Measurements from ENCODE around the gene IPPK.

The IPPK gene

GRCh38 chr9:92636627-92637026, 33.3 kb downstream of the IPPK start:
- TF ChIP-seq ZBTB49 (tag by site-specific recombination; IDR thresholded peaks at IDR 0.05; ENCODE audit: low read depth) (no peak), GLI4 (tag by site-specific recombination; IDR thresholded peaks at IDR 0.05) (no peak), ZNF366 (tag by site-specific recombination; conservative IDR thresholded peaks at IDR 0.05) (no peak)
- CTCF ChIA-PET, result interaction anchor here (0.7 to 3.8 kb wide), 4 partner anchors 62 to 905 kb away, joined by 3 to 28 read pairs (median 3); no protein-coding TSS in a partner anchor

GRCh38 chr9:92635760-92636159, 34.2 kb downstream of the IPPK start:
- TF ChIP-seq ZSCAN18 (tag by site-specific recombination; IDR thresholded peaks at IDR 0.05) (no peak), PRDM10 (tag by site-specific recombination; IDR thresholded peaks at IDR 0.05) (0 out of 2 replicates have a peak, but pooled peaks have one; percentile 21)
- Histone ChIP-seq H3K36me3 (ENCODE audit: control insufficient read depth in 2 of 2, insufficient read depth in 1 of 2, low read length in 2 of 2) (peaks cover 5 to 86% of the 10 kb centered on the region in 2 experiments; a peak in 2 of 3 replicates), H3K27ac (ENCODE audit: extremely low read depth, low read depth, low read length) (no peak overlapping the region), H3K9me3 (ENCODE audit: control insufficient read depth, insufficient read depth, low read depth, low read length) (no peaks in the 10 kb centered on the region), H3K4me3 (ENCODE audit: low read depth, low read length) (no peak overlapping the region), H3K4me1 (ENCODE audit: control insufficient read depth, insufficient read depth, low read length) (no peaks in the 10 kb centered on the region)
- POLR2A ChIA-PET, result no interaction called here
- CTCF ChIA-PET, result interaction anchor here (0.5 to 3.8 kb wide), 9 partner anchors 16 to 795 kb away, joined by 3 to 28 read pairs (median 4); partner anchors contain the start of genes CENPP and NOL8

More at GRCh38 chr9:92636627-92637026, 33.3 kb downstream of the IPPK start:
- H3K9me3 ChIP-seq (ENCODE audit: control insufficient read depth, insufficient read depth, low read depth, low read length), result no peaks in the 10 kb centered on the region
- POLR2A ChIA-PET, result no interaction called here
- H3K4me3 ChIP-seq (ENCODE audit: low read depth, low read length), result no peak overlapping the region
- H3K27ac ChIP-seq (ENCODE audit: extremely low read depth, low read depth, low read length), result no peak overlapping the region
- H3K36me3 ChIP-seq (ENCODE audit: control insufficient read depth in 2 of 2, insufficient read depth in 1 of 2, low read length in 2 of 2), result peaks cover 5 to 91% of the 10 kb centered on the region in 2 experiments; a peak in 2 of 3 replicates
- H3K4me1 ChIP-seq (ENCODE audit: control insufficient read depth, insufficient read depth, low read length), result no peaks in the 10 kb centered on the region

GRCh38 chr9:92634712-92635605, 35.0 kb downstream of the IPPK start:
- Histone ChIP-seq H3K9me3 (ENCODE audit: control insufficient read depth, insufficient read depth, low read depth, low read length) (no peaks in the 10 kb centered on the region), H3K36me3 (ENCODE audit: control insufficient read depth in 2 of 2, insufficient read depth in 1 of 2, low read length in 2 of 2) (peaks cover 5 to 85% of the 10 kb centered on the region in 2 experiments; a peak in 2 of 3 replicates), H3K4me3 (ENCODE audit: low read depth, low read length) (no peak overlapping the region), H3K27ac (ENCODE audit: extremely low read depth, low read depth, low read length) (no peak overlapping the region), H3K4me1 (ENCODE audit: control insufficient read depth, insufficient read depth, low read length) (no peaks in the 10 kb centered on the region)
- ChIA-PET POLR2A (no interaction called here), CTCF (interaction anchor here (0.5 to 3.8 kb wide), 29 partner anchors 11 to 512 kb away, joined by 3 to 28 read pairs (median 3); partner anchors contain the start of genes CENPP and NOL8)
- TF ChIP-seq ZNF132 (tag by site-specific recombination; IDR thresholded peaks at IDR 0.05; ENCODE audit: borderline replicate concordance), result no peak
- no peak for TF ChIP-seq ZNF146 (tag by site-specific recombination; IDR thresholded peaks at IDR 0.05)
- no peak for TF ChIP-seq ZSCAN16 (tag by site-specific recombination; IDR thresholded peaks at IDR 0.05)
- TF ChIP-seq TRIM28 (IDR thresholded peaks at IDR 0.05; ENCODE audit: borderline replicate concordance, low read length), result no peak
- TF ChIP-seq SETDB1 (IDR thresholded peaks at IDR 0.05; ENCODE audit: insufficient read length, low read length), result no peak
- TF ChIP-seq ZNF157 (tag by site-specific recombination; IDR thresholded peaks at IDR 0.05), result no peak
- TF ChIP-seq ZNF148 (tag by site-specific recombination; IDR thresholded peaks at IDR 0.05; ENCODE audit: borderline replicate concordance), result no peak
- TF ChIP-seq ZNF785 (tag by site-specific recombination; IDR thresholded peaks at IDR 0.05), result no peak
- no peak for TF ChIP-seq ZSCAN4 (tag by site-specific recombination; IDR thresholded peaks at IDR 0.05)
- TF ChIP-seq ZNF654 (tag by site-specific recombination; IDR thresholded peaks at IDR 0.05; ENCODE audit: low read depth), result peak; percentile 70
- TF ChIP-seq ZXDB (tag by site-specific recombination; IDR thresholded peaks at IDR 0.05), result no peak
- TF ChIP-seq ZNF660 (tag by site-specific recombination; IDR thresholded peaks at IDR 0.05), result no peak
- no peak for TF ChIP-seq ZNF169 (tag by site-specific recombination; IDR thresholded peaks at IDR 0.05)

All from HEK293 (cell line).